HFF-Myc (cell line): Measurements from ENCODE around the gene FCHSD2.

Experiments
- DNase-seq: peaks from one replicate; pipeline ENCODE4 v3.0.0-alpha.2; 2011; ENCODE audit warnings: low read depth; ENCODE audit errors: extremely low read depth
- H3K4me3 ChIP-seq: replicated peaks from 2 replicates; pipeline ENCODE4 v1.5.1; 2011; ENCODE audit warnings: low read depth, mild to moderate bottlenecking, control low read depth, low read length
- TF ChIP-seq, protein P1 (sequence below): IDR thresholded peaks from 2 replicates; pipeline ENCODE4 v1.5.1; 2012; ENCODE audit warnings: mild to moderate bottlenecking, low read depth, low read length, control low read depth; ENCODE audit errors: missing control alignments

The FCHSD2 gene

GRCh38 chr11:72821221-72821919 is 320.7 kb downstream of the FCHSD2 start:
- peak overlapping the region; percentile 43 for H3K4me3 ChIP-seq
- no peak for DNase-seq

DNA sequence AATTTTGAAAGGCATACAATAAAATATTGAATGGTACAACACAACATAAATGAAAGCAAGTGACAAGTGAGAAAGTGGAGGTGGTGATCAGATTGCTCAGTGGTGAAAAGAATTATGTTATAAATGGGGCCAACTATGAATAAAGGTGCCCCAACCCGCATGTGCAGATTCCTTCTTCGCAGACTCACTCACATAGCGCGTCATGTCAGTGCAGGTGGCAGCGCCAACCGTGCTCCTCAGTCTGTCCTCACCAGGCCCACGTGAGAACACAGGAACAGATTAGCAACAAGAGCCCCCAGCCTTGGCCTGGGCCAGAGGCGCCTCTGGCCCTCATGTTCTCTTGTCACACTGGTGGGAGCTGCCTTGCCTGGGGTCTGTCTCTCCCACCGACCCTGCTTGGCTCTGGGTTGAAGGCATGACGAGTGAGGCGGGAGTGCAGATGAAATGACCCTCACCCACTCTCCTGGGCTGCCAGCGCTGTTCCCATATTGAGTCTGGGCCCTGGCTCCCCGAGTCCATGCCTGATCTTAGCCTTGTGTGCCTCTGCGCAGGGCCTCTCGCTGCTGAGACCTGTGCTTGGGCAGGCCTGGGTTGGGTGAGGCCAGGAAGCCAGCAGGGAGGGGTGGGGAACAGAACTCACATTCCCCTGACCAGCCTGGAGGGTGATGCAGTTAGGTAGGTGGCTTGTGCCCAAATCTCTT is 321.5 kb downstream of the FCHSD2 start:
- DNase-seq, result no peak
- no peak overlapping the region for H3K4me3 ChIP-seq
- TF ChIP-seq, protein P1, sequence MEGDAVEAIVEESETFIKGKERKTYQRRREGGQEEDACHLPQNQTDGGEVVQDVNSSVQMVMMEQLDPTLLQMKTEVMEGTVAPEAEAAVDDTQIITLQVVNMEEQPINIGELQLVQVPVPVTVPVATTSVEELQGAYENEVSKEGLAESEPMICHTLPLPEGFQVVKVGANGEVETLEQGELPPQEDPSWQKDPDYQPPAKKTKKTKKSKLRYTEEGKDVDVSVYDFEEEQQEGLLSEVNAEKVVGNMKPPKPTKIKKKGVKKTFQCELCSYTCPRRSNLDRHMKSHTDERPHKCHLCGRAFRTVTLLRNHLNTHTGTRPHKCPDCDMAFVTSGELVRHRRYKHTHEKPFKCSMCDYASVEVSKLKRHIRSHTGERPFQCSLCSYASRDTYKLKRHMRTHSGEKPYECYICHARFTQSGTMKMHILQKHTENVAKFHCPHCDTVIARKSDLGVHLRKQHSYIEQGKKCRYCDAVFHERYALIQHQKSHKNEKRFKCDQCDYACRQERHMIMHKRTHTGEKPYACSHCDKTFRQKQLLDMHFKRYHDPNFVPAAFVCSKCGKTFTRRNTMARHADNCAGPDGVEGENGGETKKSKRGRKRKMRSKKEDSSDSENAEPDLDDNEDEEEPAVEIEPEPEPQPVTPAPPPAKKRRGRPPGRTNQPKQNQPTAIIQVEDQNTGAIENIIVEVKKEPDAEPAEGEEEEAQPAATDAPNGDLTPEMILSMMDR, result no peak

More at GRCh38 chr11:72821221-72821919, 320.7 kb downstream of the FCHSD2 start:
- TF ChIP-seq, protein P1, result no peak

- no peak overlapping the region for H3K4me3 ChIP-seq
- TF ChIP-seq, protein P1, result no peak
- no peak for DNase-seq
These were observed 323.1 kb downstream of the FCHSD2 start for GRCh38 chr11:72818971-72819370.

- H3K4me3 ChIP-seq, result no peak overlapping the region
- no peak for DNase-seq
- TF ChIP-seq, protein P1, result no peak
These were observed 324.2 kb downstream of the FCHSD2 start for GRCh38 chr11:72817966-72818365.

DNA sequence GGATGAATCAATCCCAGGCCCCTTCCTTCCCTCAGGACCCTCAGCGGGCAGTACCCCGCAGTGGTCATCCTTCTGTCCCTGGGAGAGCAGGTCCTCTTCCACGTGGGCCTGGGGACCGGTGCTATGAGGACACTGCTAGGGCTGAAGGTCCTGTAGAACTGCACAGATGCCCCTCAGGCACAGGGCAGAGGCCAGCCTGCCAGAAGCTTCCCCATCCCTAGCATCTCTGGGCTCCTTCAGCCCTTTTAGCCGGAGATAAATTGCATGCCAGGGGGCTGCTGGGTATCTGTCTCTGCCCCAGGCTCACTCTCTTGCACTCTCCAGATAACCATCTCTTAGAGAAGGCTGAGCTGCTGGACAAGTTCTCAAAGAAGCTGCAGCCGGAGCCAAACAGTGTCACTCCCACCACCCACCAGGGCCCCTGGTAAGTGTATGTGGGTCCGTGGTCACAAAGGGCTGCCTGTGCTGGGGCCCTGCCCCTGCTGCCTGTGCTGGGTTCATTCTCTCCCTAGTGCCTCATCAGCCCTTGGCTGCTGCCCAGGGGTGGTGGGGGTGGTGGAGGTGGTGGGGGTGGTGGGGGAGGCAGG is 325.6 kb downstream of the FCHSD2 start:
- TF ChIP-seq, protein P1, result no peak
- DNase-seq, result no peak
- no peak overlapping the region for H3K4me3 ChIP-seq

GRCh38 chr11:72815110-72815618 is 327.0 kb downstream of the FCHSD2 start:
- DNase-seq, result no peak
- TF ChIP-seq, protein P1, result no peak
- H3K4me3 ChIP-seq, result peak overlapping the region; percentile 70
